Sigmoid colon (tissue), 4 donors: Measurements from ENCODE around the gene ELF4.

Experiments
- CTCF ChIP-seq, 4 experiments: fragments of 450-650 bp in 3 of 4; fragments of 200-600 bp in 1 of 4; IDR thresholded peaks; one replicate each; pipeline ENCODE4 v1.5.1; 2016 to 2019; ENCODE audit warnings: antibody characterized with exemption in 4 of 4, mild to moderate bottlenecking in 3 of 4, moderate library complexity in 2 of 4
- POLR2AphosphoS5 ChIP-seq, 4 donors: sonication (generic); formaldehyde crosslinking; IDR thresholded peaks; one replicate each; pipeline ENCODE4 v1.6.1; 2017; ENCODE audit warnings: antibody characterized with exemption in 4 of 4

GRCh38 chrX:130058652-130059051 is 51.6 kb downstream of the ELF4 start:
- no peak for TF ChIP-seq CTCF (IDR thresholded peaks at IDR 0.05)
- no peak for TF ChIP-seq POLR2AphosphoS5 (IDR thresholded peaks at IDR 0.05)
